Peyer's patch (tissue), 4 donors: ENCODE measurements around the gene CCND2.

ENCODE experiments used
- CTCF ChIP-seq, 6 experiments: fragments of 450-650 bp in 4 of 6; fragments of 200-600 bp in 2 of 6; sonication (generic) in 1 of 6; IDR thresholded peaks; one replicate each; pipeline ENCODE4 v1.5.1; 2017 to 2019; ENCODE audit warnings: antibody characterized with exemption in 6 of 6, mild to moderate bottlenecking in 3 of 6, moderate library complexity in 1 of 6
- POLR2A ChIP-seq, 2 donors: fragments of 450-650 bp; IDR thresholded peaks; one replicate each; pipeline ENCODE4 v1.5.1; 2017; ENCODE audit warnings: antibody characterized with exemption in 2 of 2, mild to moderate bottlenecking in 2 of 2, moderate library complexity in 2 of 2

GRCh38 chr12:4285070-4285469 lies 11.5 kb downstream of the CCND2 start:
- TF ChIP-seq CTCF (IDR thresholded peaks at IDR 0.05) (no peak), POLR2A (IDR thresholded peaks at IDR 0.05) (no peak)
